ENCODE results near the gene VAT1L. TPM values are rescaled to one million over a fixed set of nuclear protein-coding genes. Genes with fewer than 3 reads are reported as not detected.

VAT1L gene
- total RNA-seq, 1 experiment from 2014 or later = 19.1 TPM

DNA sequence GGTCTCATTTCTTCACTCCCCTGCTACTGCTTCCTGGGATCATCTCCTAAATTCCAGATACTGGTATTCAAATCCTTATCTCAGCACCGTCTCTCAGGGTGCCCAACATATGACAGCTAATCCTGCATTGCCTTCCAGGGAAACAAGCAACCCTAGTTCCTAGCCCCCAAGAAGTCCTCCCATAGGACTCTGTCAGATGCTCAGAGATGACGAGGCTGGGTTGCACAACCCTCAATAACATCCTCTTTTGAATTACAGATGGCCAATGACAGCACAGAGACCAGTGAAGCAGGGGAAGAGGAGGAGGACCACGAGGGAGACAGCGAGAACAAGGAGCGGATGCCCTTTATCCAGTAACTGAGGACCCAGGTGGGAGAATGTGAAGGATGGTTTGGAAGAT is 189.0 kb downstream of the VAT1L start (continued):
- TF ChIP-seq, protein P1, sequence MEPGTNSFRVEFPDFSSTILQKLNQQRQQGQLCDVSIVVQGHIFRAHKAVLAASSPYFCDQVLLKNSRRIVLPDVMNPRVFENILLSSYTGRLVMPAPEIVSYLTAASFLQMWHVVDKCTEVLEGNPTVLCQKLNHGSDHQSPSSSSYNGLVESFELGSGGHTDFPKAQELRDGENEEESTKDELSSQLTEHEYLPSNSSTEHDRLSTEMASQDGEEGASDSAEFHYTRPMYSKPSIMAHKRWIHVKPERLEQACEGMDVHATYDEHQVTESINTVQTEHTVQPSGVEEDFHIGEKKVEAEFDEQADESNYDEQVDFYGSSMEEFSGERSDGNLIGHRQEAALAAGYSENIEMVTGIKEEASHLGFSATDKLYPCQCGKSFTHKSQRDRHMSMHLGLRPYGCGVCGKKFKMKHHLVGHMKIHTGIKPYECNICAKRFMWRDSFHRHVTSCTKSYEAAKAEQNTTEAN (CRISPR knock-in tag; IDR thresholded peaks at IDR 0.05) = no peak
- TF ChIP-seq GTF2I (CRISPR knock-in tag; conservative IDR thresholded peaks at IDR 0.05) (no peak), ZNF121 (CRISPR knock-in tag; IDR thresholded peaks at IDR 0.05) (no peak), FOXK1 (CRISPR knock-in tag; IDR thresholded peaks at IDR 0.05) (no peak)

- ChIA-PET POLR2A (no interaction called here), CTCF (no interaction called here)
- TF ChIP-seq, protein P2, sequence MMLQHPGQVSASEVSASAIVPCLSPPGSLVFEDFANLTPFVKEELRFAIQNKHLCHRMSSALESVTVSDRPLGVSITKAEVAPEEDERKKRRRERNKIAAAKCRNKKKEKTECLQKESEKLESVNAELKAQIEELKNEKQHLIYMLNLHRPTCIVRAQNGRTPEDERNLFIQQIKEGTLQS (CRISPR knock-in tag; conservative IDR thresholded peaks at IDR 0.05) = no peak
- no peak for TF ChIP-seq TP53 (CRISPR knock-in tag; IDR thresholded peaks at IDR 0.05)
- TF ChIP-seq FOXJ3 (CRISPR knock-in tag; IDR thresholded peaks at IDR 0.05; ENCODE audit: borderline replicate concordance) = no peak
- no peak for TF ChIP-seq ZNF416 (CRISPR knock-in tag; IDR thresholded peaks at IDR 0.05)
- TF ChIP-seq ZNF138 (CRISPR knock-in tag; conservative IDR thresholded peaks at IDR 0.05) = no peak
- TF ChIP-seq, protein P3, sequence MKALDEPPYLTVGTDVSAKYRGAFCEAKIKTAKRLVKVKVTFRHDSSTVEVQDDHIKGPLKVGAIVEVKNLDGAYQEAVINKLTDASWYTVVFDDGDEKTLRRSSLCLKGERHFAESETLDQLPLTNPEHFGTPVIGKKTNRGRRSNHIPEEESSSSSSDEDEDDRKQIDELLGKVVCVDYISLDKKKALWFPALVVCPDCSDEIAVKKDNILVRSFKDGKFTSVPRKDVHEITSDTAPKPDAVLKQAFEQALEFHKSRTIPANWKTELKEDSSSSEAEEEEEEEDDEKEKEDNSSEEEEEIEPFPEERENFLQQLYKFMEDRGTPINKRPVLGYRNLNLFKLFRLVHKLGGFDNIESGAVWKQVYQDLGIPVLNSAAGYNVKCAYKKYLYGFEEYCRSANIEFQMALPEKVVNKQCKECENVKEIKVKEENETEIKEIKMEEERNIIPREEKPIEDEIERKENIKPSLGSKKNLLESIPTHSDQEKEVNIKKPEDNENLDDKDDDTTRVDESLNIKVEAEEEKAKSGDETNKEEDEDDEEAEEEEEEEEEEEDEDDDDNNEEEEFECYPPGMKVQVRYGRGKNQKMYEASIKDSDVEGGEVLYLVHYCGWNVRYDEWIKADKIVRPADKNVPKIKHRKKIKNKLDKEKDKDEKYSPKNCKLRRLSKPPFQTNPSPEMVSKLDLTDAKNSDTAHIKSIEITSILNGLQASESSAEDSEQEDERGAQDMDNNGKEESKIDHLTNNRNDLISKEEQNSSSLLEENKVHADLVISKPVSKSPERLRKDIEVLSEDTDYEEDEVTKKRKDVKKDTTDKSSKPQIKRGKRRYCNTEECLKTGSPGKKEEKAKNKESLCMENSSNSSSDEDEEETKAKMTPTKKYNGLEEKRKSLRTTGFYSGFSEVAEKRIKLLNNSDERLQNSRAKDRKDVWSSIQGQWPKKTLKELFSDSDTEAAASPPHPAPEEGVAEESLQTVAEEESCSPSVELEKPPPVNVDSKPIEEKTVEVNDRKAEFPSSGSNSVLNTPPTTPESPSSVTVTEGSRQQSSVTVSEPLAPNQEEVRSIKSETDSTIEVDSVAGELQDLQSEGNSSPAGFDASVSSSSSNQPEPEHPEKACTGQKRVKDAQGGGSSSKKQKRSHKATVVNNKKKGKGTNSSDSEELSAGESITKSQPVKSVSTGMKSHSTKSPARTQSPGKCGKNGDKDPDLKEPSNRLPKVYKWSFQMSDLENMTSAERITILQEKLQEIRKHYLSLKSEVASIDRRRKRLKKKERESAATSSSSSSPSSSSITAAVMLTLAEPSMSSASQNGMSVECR (CRISPR knock-in tag; IDR thresholded peaks at IDR 0.05; ENCODE audit: borderline replicate concordance) = no peak
- TF ChIP-seq, protein P4, sequence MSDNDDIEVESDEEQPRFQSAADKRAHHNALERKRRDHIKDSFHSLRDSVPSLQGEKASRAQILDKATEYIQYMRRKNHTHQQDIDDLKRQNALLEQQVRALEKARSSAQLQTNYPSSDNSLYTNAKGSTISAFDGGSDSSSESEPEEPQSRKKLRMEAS (CRISPR knock-in tag; IDR thresholded peaks at IDR 0.05) = no peak
- TF ChIP-seq NFATC4 (CRISPR knock-in tag; IDR thresholded peaks at IDR 0.05) = no peak
- no peak for TF ChIP-seq EMX1 (CRISPR knock-in tag; IDR thresholded peaks at IDR 0.05)
- no peak for TF ChIP-seq MYBL2 (CRISPR knock-in tag; IDR thresholded peaks at IDR 0.05)
- DNase-seq (ENCODE audit: low spot score) (no peak), ATAC-seq (no peak)
- Mint-ChIP-seq H3K9me3 (peaks cover 11% of the 10 kb centered on the region; the same call in 1 of the 2 replicates), H3K27ac (no peak overlapping the region), H3K27me3 (ENCODE audit: low read depth) (no peaks in the 10 kb centered on the region; the same call in 1 of the 2 replicates), H3K4me1 (peaks cover 24% of the 10 kb centered on the region), H3K36me3 (peaks cover 8% of the 10 kb centered on the region; the same call in 1 of the 2 replicates), H3K4me3 (no peak overlapping the region)
These were observed 196.7 kb downstream of the VAT1L start for GRCh38 chr16:77985111-77985510.

DNA sequence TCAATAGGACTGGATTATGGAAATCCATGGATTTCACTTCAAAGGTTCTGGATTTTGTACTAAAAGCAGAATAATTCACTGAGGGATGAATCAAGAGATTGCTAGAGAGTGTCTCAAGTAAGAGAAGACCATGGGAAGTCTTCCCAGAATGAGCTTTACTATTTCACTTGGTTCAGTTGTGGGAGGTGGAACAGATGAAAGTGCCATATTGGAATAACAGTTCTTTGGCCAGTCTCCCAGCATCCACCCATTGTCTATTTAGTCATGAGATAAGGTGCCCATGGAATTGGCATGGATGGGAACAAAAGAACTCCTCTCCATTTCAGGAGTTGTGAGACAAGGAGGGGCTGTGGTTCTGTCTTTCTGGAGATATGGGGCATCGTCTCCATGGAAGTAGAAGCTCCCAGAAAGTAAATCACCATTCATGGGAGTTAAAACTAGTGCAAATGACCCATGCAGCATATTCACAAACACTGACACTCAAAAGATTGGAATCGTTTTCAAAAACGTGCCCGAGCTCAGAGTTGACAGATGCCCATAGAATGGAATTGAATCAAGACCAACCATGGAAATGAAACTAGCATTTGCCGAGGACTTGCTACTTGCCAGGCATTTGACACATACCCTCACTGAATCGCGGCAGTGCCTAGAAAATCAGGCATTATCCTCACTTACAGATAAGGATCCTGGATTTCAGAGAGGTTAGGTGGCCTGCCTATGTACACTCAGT is 197.8 kb downstream of the VAT1L start:
- no peak overlapping the region for H3K27ac Mint-ChIP-seq
- CTCF ChIA-PET = interaction anchor here (0.8 kb wide), 1 partner anchor 17 kb away, joined by 3 read pairs; no protein-coding TSS in a partner anchor
- no peaks in the 10 kb centered on the region; the same call in 1 of the 2 replicates for H3K27me3 Mint-ChIP-seq (ENCODE audit: low read depth)
- ATAC-seq = no peak
- no peak overlapping the region for H3K4me3 Mint-ChIP-seq
- H3K9me3 Mint-ChIP-seq = peaks cover 16% of the 10 kb centered on the region
- no peak for DNase-seq (ENCODE audit: low spot score)
- peaks cover 7% of the 10 kb centered on the region; the same call in 1 of the 2 replicates for H3K36me3 Mint-ChIP-seq
- peaks cover 33% of the 10 kb centered on the region for H3K4me1 Mint-ChIP-seq
- POLR2A ChIA-PET = no interaction called here
- TF ChIP-seq, protein P5, sequence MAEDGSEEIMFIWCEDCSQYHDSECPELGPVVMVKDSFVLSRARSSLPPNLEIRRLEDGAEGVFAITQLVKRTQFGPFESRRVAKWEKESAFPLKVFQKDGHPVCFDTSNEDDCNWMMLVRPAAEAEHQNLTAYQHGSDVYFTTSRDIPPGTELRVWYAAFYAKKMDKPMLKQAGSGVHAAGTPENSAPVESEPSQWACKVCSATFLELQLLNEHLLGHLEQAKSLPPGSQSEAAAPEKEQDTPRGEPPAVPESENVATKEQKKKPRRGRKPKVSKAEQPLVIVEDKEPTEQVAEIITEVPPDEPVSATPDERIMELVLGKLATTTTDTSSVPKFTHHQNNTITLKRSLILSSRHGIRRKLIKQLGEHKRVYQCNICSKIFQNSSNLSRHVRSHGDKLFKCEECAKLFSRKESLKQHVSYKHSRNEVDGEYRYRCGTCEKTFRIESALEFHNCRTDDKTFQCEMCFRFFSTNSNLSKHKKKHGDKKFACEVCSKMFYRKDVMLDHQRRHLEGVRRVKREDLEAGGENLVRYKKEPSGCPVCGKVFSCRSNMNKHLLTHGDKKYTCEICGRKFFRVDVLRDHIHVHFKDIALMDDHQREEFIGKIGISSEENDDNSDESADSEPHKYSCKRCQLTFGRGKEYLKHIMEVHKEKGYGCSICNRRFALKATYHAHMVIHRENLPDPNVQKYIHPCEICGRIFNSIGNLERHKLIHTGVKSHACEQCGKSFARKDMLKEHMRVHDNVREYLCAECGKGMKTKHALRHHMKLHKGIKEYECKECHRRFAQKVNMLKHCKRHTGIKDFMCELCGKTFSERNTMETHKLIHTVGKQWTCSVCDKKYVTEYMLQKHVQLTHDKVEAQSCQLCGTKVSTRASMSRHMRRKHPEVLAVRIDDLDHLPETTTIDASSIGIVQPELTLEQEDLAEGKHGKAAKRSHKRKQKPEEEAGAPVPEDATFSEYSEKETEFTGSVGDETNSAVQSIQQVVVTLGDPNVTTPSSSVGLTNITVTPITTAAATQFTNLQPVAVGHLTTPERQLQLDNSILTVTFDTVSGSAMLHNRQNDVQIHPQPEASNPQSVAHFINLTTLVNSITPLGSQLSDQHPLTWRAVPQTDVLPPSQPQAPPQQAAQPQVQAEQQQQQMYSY (CRISPR knock-in tag; IDR thresholded peaks at IDR 0.05) = no peak
- TF ChIP-seq ERG (CRISPR knock-in tag; IDR thresholded peaks at IDR 0.05) (no peak), ZNF416 (CRISPR knock-in tag; IDR thresholded peaks at IDR 0.05) (no peak), ZNF281 (CRISPR knock-in tag; IDR thresholded peaks at IDR 0.05) (no peak), SMAD3 (CRISPR knock-in tag; IDR thresholded peaks at IDR 0.05; ENCODE audit: borderline replicate concordance) (no peak), ZNF263 (CRISPR knock-in tag; IDR thresholded peaks at IDR 0.05; ENCODE audit: low read depth) (no peak)
